ENCODE data around the gene DEPDC1B.
"Not testable (repeated sequence)": the region's sequence is repeated elsewhere in the genome, so short reads cannot be mapped to it uniquely, and the experiment has no call there.

Gene DEPDC1B

GRCh38 chr5:60699609-60700415 is at the start of gene DEPDC1B:
DEPDC1B (minus strand) TSS chr5:60700166; CDS start chr5:60700093, 73 bp downstream.
- peak; percentile 64 for DNase-seq

GRCh38 chr5:60744682-60745081 is 44.7 kb upstream of the DEPDC1B start:
- DNase-seq: no peak

- no peak for DNase-seq
Measured at GRCh38 chr5:60743511-60744314, 43.7 kb upstream of the DEPDC1B start.

- no peak for DNase-seq
Measured at GRCh38 chr5:60740322-60740721, 40.4 kb upstream of the DEPDC1B start.

- no peak for DNase-seq
Measured at GRCh38 chr5:60738933-60739332, 39.0 kb upstream of the DEPDC1B start.

- no peak for DNase-seq
Measured at GRCh38 chr5:60738461-60738860, 38.5 kb upstream of the DEPDC1B start.

- DNase-seq: not testable (repeated sequence)
Measured at GRCh38 chr5:60730858-60731257, 30.9 kb upstream of the DEPDC1B start.

- DNase-seq: no peak
Measured at GRCh38 chr5:60727033-60727679, 27.2 kb upstream of the DEPDC1B start.

- DNase-seq: no peak
Measured at GRCh38 chr5:60724126-60724525, 24.2 kb upstream of the DEPDC1B start.

- no peak for DNase-seq
Measured at GRCh38 chr5:60722416-60722815, 22.4 kb upstream of the DEPDC1B start.

GRCh38 chr5:60719329-60719728 is 19.4 kb upstream of the DEPDC1B start:
- no peak for DNase-seq

- DNase-seq: no peak
Measured at GRCh38 chr5:60718166-60718892, 18.4 kb upstream of the DEPDC1B start.

- DNase-seq: not testable (repeated sequence)
Measured at GRCh38 chr5:60715201-60715928, 15.4 kb upstream of the DEPDC1B start.

- DNase-seq: no peak
Measured at GRCh38 chr5:60712950-60713349, 13.0 kb upstream of the DEPDC1B start.

- DNase-seq: not testable (repeated sequence)
Measured at GRCh38 chr5:60711892-60712291, 11.9 kb upstream of the DEPDC1B start.

- DNase-seq: no peak
Measured at GRCh38 chr5:60710362-60710761, 10.4 kb upstream of the DEPDC1B start.

- no peak for DNase-seq
Measured at GRCh38 chr5:60705144-60705543, 5.2 kb upstream of the DEPDC1B start.

GRCh38 chr5:60703944-60704343 is 4.0 kb upstream of the DEPDC1B start:
- no peak for DNase-seq

GRCh38 chr5:60701321-60701968 is 1.5 kb upstream of the DEPDC1B start:
- DNase-seq: no peak

- DNase-seq: no peak
Measured at GRCh38 chr5:60700416-60700757, 421 bp upstream of the DEPDC1B start.

- no peak for DNase-seq
Measured at GRCh38 chr5:60699288-60699608, 718 bp downstream of the DEPDC1B start.

GRCh38 chr5:60698336-60698735 is 1.6 kb downstream of the DEPDC1B start:
- no peak for DNase-seq

Data from SIG-M5 (cell line).